Endothelial cell of umbilical vein (primary cell): ENCODE measurements around the gene PADI1. TPM values are rescaled to one million over a fixed set of nuclear protein-coding genes. Genes with fewer than 3 reads are reported as not detected.

ENCODE experiments used
- BruUV-seq: library from RNA; stranded (reverse); fragments of 400-500 nt; replicated peaks from 2 replicates; lab custom pipeline; 2021; lab: Mats Ljungman, UMichigan
- CTCF ChIA-PET: fragments of 300-600, 350-600 bp; sonication (Branson Sonifier 250); formaldehyde crosslinking; loops from one replicate; lab custom pipeline; 2021; ENCODE audit warnings: antibody characterized with exemption, inconsistent platforms; lab: Charles Lee
- POLR2A ChIA-PET: fragments of 300-600, 350-600 bp; sonication (Branson Sonifier 250); formaldehyde crosslinking; loops from one replicate; lab custom pipeline; 2021; ENCODE audit warnings: antibody characterized with exemption, inconsistent platforms; lab: Charles Lee
- DNase-seq: peaks from one replicate; pipeline ENCODE4 v3.0.0-alpha.2; 2011; ENCODE audit warnings: low read depth, low spot score
- FAIRE-seq: peaks from 2 replicates; lab custom pipeline; 2011; peaks lifted over from hg19 to GRCh38; lab: Jason Lieb, UNC
- H2AFZ ChIP-seq: 2 replicates; pipeline ENCODE4 v1.6.0; 2012; ENCODE audit warnings: low read depth, low read length, control low read depth, inconsistent platforms
- H3K27ac ChIP-seq: 2 replicates; pipeline ENCODE4 v1.5.1; 2011; ENCODE audit warnings: low read depth, mild to moderate bottlenecking, control low read depth, low read length, moderate library complexity; ENCODE audit not compliant: insufficient read depth
- H3K27me3 ChIP-seq, 2 experiments: 2 replicates each; pipeline versions ENCODE4 v1.6.0 to v1.6.1; 2011; ENCODE audit warnings: low read length in 2 of 2, mixed read lengths in 1 of 2; ENCODE audit not compliant: control insufficient read depth in 2 of 2, insufficient read depth in 2 of 2
- H3K36me3 ChIP-seq, 2 experiments: 2 replicates in 1 of 2; 3 replicates in 1 of 2; pipeline ENCODE4 v1.5.1; 2011; ENCODE audit warnings: low read length in 2 of 2, mild to moderate bottlenecking in 1 of 2, moderate library complexity in 1 of 2; ENCODE audit not compliant: control insufficient read depth in 2 of 2, insufficient read depth in 2 of 2; ENCODE audit errors: extremely low read depth in 1 of 2
- H3K4me1 ChIP-seq: 3 replicates; pipeline ENCODE4 v1.5.1; 2011; ENCODE audit warnings: mild to moderate bottlenecking, low read length; ENCODE audit not compliant: control insufficient read depth, insufficient read depth; ENCODE audit errors: extremely low read depth
- H3K4me2 ChIP-seq: 2 replicates; pipeline ENCODE4 v1.6.1; 2011; ENCODE audit warnings: low read length, control low read depth, mixed read lengths; ENCODE audit not compliant: insufficient read depth
- H3K4me3 ChIP-seq, 3 experiments: fragments of 200-600 bp in 1 of 3; sonication (generic), shearing (Covaris generic) in 1 of 3; replicated peaks in 1 of 3; 2 replicates each; pipeline ENCODE4 v1.5.1; 2011 to 2016; ENCODE audit warnings: control low read depth in 3 of 3, low read length in 3 of 3, mild to moderate bottlenecking in 2 of 3, inconsistent platforms in 1 of 3, low read depth in 1 of 3, moderate library complexity in 1 of 3; ENCODE audit not compliant: insufficient read depth in 1 of 3
- H3K79me2 ChIP-seq: 2 replicates; pipeline ENCODE4 v1.6.0; 2012; ENCODE audit warnings: low read length, inconsistent platforms; ENCODE audit not compliant: control insufficient read depth, insufficient read depth
- H3K9ac ChIP-seq: replicated peaks from 2 replicates; pipeline ENCODE3; 2011; ENCODE audit warnings: low read length, control low read depth; ENCODE audit not compliant: insufficient read depth; ENCODE audit errors: extremely low read depth
- H3K9me1 ChIP-seq: replicated peaks from 3 replicates; pipeline ENCODE4 v1.6.0; 2011; ENCODE audit warnings: mild to moderate bottlenecking, low read length; ENCODE audit not compliant: control insufficient read depth, insufficient read depth; ENCODE audit errors: extremely low read depth
- H3K9me3 ChIP-seq: replicated peaks from 2 replicates; pipeline ENCODE4 v1.5.1; 2012; ENCODE audit warnings: low read length, inconsistent platforms; ENCODE audit not compliant: control insufficient read depth, insufficient read depth
- H4K20me1 ChIP-seq: replicated peaks from 2 replicates; pipeline ENCODE3; 2011; ENCODE audit warnings: mild to moderate bottlenecking, low read length; ENCODE audit not compliant: control insufficient read depth, insufficient read depth; ENCODE audit errors: extremely low read depth
- CTCF ChIP-seq, 2 donors: IDR thresholded peaks; 1 replicate in 1 of 2; 2 replicates in 1 of 2; pipeline ENCODE4 v1.5.1; 2011; ENCODE audit warnings: low read length in 2 of 2, mild to moderate bottlenecking in 2 of 2, moderate library complexity in 2 of 2, control low read depth in 1 of 2, inconsistent platforms in 1 of 2, low read depth in 1 of 2; ENCODE audit not compliant: insufficient read depth in 1 of 2; ENCODE audit errors: extremely low read depth in 1 of 2
- EZH2 ChIP-seq: IDR thresholded peaks from 2 replicates; pipeline ENCODE4 v1.6.1; 2012; ENCODE audit warnings: borderline replicate concordance, low read depth, mild to moderate bottlenecking, moderate library complexity, low read length, inconsistent platforms; ENCODE audit not compliant: severe bottlenecking
- FOS ChIP-seq: IDR thresholded peaks from 2 replicates; pipeline ENCODE4 v1.6.1; 2011; ENCODE audit warnings: mild to moderate bottlenecking, low read length, moderate library complexity, borderline replicate concordance; ENCODE audit not compliant: insufficient read depth
- GATA2 ChIP-seq: IDR thresholded peaks from 2 replicates; pipeline ENCODE4 v1.7.0; 2011; ENCODE audit warnings: low read depth, mild to moderate bottlenecking, moderate library complexity, mixed read lengths, low read length; ENCODE audit not compliant: insufficient read length, insufficient read depth
- JUN ChIP-seq: IDR thresholded peaks from 2 replicates; pipeline ENCODE4 v1.6.1; 2011; ENCODE audit warnings: borderline replicate concordance, low read depth; ENCODE audit not compliant: insufficient read length, insufficient read depth
- MAX ChIP-seq: IDR thresholded peaks from 2 replicates; pipeline ENCODE4 v1.6.1; 2011; ENCODE audit not compliant: insufficient read depth, insufficient read length
- MYC ChIP-seq: IDR thresholded peaks from one replicate; pipeline ENCODE4 v1.6.1; 2011; ENCODE audit warnings: mild to moderate bottlenecking, low read depth, low read length
- POLR2A ChIP-seq: IDR thresholded peaks from 2 replicates; pipeline ENCODE4 v1.6.1; 2012; ENCODE audit warnings: low read depth, mild to moderate bottlenecking, control low read depth, low read length
- POLR2AphosphoS5 ChIP-seq: IDR thresholded peaks from 2 replicates; pipeline ENCODE4 v1.6.1; 2012; ENCODE audit warnings: low read depth, mild to moderate bottlenecking, control low read depth, low read length, moderate library complexity; ENCODE audit not compliant: insufficient read depth
- dilution Hi-C: fragments of 300-500 bp; cut with MboI; formaldehyde crosslinking; loops from one replicate; pipeline ENCODE4 v1.15.0; 2019; ENCODE audit warnings: low sequenced_read_pairs; ENCODE audit not compliant: extremely low pct_ligation_motif_present
- intact Hi-C: fragments of 100-400 bp; cut with micrococcal nuclease; formaldehyde crosslinking; loops from one replicate; pipeline ENCODE4 v1.10.0; 2022
- polyA plus RNA-seq, 4 experiments: library from polyadenylated mRNA; depleted of rRNA in 3 of 4; stranded (reverse) in 3 of 4; unstranded in 1 of 4; fragments of >200 nt; gene quantifications; 2 replicates each; pipeline versions ENCODE4 v1.2.1 to v1.2.3, GENCODE V29; 2011 to 2012; ENCODE audit warnings: missing spikeins in 1 of 4
- total RNA-seq: library from RNA; stranded (reverse); gene quantifications from 2 replicates; pipeline ENCODE4 v1.2.3, GENCODE V29; 2021

Gene PADI1
- total and polyA plus RNA-seq, 2 donors (not counting 3 experiments of a cell fraction or from before 2014, with no cell fraction given): 0.01 TPM; not detected in 1

GRCh38 chr1:17162941-17163340 is 42.0 kb upstream of the PADI1 start:
- Histone ChIP-seq H3K79me2 (no peaks in the 10 kb centered on the region), H3K27ac (no peak overlapping the region), H4K20me1 (no peaks in the 10 kb centered on the region), H3K9ac (no peak overlapping the region), H3K9me3 (no peaks in the 10 kb centered on the region), H2AFZ (no peak overlapping the region), H3K27me3 (no peaks in the 10 kb centered on the region), H3K9me1 (no peaks in the 10 kb centered on the region), H3K36me3 (no peaks in the 10 kb centered on the region), H3K4me3 (no peak overlapping the region), H3K4me2 (no peak overlapping the region), H3K4me1 (no peaks in the 10 kb centered on the region)
- FAIRE-seq (no peak), DNase-seq (no peak)
- BruUV-seq: no TSS peak
- TF ChIP-seq POLR2A: no peak
- TF ChIP-seq EZH2: no peak
- TF ChIP-seq CTCF (IDR thresholded peaks at IDR 0.05; ENCODE audit: extremely low read depth in 1 of 2, insufficient read depth in 1 of 2, low read depth in 1 of 2, low read length in 2 of 2): no peak
- TF ChIP-seq JUN: no peak
- TF ChIP-seq GATA2: no peak
- no peak for TF ChIP-seq POLR2AphosphoS5
- TF ChIP-seq MYC: no peak
- TF ChIP-seq FOS: no peak
- no peak for TF ChIP-seq MAX
- intact Hi-C loops: no loop called here
- dilution Hi-C loops: no loop called here
- CTCF ChIA-PET: no interaction called here
- POLR2A ChIA-PET: no interaction called here
